HepG2 (cell line): Measurements from ENCODE around the gene TJP1. TPM values are rescaled to one million over a fixed set of nuclear protein-coding genes. Genes with fewer than 3 reads are reported as not detected.

Experiments used
- ATAC-seq: fragments of 200-7000 bp; cut with Tn5 transposase; 3 replicates; pipeline ENCODE4 v1.9.1; 2020; ENCODE audit warnings: mild to moderate bottlenecking, moderate library complexity
- BruUV-seq: library from RNA; stranded (reverse); fragments of 400-500 nt; replicated peaks from 2 replicates; lab custom pipeline; 2021; lab: Mats Ljungman, UMichigan
- CTCF ChIA-PET: fragments of 300-600 bp; formaldehyde crosslinking; extraction: SDS; loops from one replicate; lab custom pipeline; 2021; ENCODE audit warnings: low total read pairs, inconsistent platforms, low intra/inter-chr PET ratio; lab: Yijun Ruan, JAX
- POLR2A ChIA-PET: fragments of 350-600 bp; sonication (Branson Sonifier 250); formaldehyde crosslinking; loops from one replicate; lab custom pipeline; 2020; ENCODE audit warnings: antibody characterized with exemption, inconsistent platforms; lab: Yijun Ruan, JAX
- DNase-seq: peaks from one replicate; pipeline ENCODE4 v3.0.0-alpha.2; 2015; ENCODE audit warnings: low spot score
- FAIRE-seq: peaks from 3 replicates; lab custom pipeline; 2011; peaks lifted over from hg19 to GRCh38; lab: Jason Lieb, UNC
- H2AFZ ChIP-seq: one replicate; pipeline ENCODE4 v1.6.1; 2011; ENCODE audit warnings: low read length, inconsistent platforms
- H3K27ac ChIP-seq: fragments of 300-600 bp; 3 replicates; pipeline ENCODE4 v1.8.0; 2011; ENCODE audit warnings: mixed run types, mild to moderate bottlenecking, mixed read lengths, low read length, inconsistent platforms; ENCODE audit not compliant: insufficient read depth; ENCODE audit errors: extremely low read length
- H3K27me3 ChIP-seq, 2 experiments: fragments of 200-600 bp in 1 of 2; 2 replicates in 1 of 2; 3 replicates in 1 of 2; pipeline versions ENCODE4 v1.6.0 to v1.8.0; 2011; ENCODE audit warnings: low read length in 2 of 2, mild to moderate bottlenecking in 2 of 2, moderate library complexity in 2 of 2, inconsistent platforms in 1 of 2; ENCODE audit not compliant: insufficient read depth in 2 of 2, control insufficient read depth in 1 of 2
- H3K36me3 ChIP-seq, 2 experiments: fragments of 200-600 bp in 1 of 2; replicated peaks in 1 of 2; 2 replicates in 1 of 2; 3 replicates in 1 of 2; pipeline versions ENCODE4 v1.5.1 to v1.8.0; 2011; ENCODE audit warnings: low read length in 2 of 2, inconsistent platforms in 1 of 2; ENCODE audit not compliant: insufficient read depth in 2 of 2, control insufficient read depth in 1 of 2
- H3K4me1 ChIP-seq: 2 replicates; pipeline ENCODE4 v1.5.1; 2012; ENCODE audit warnings: low read length, inconsistent platforms; ENCODE audit not compliant: insufficient read depth
- H3K4me2 ChIP-seq: 2 replicates; pipeline ENCODE4 v1.6.0; 2011; ENCODE audit warnings: low read depth, low read length, inconsistent platforms
- H3K4me3 ChIP-seq, 3 experiments: fragments of 200-600 bp in 1 of 3; sonication (generic), shearing (Covaris generic) in 1 of 3; replicated peaks in 1 of 3; 2 replicates each; pipeline ENCODE4 v1.5.1; 2011 to 2016; ENCODE audit warnings: low read length in 3 of 3, inconsistent platforms in 2 of 3, low read depth in 2 of 3, mild to moderate bottlenecking in 2 of 3, control low read depth in 1 of 3, mixed read lengths in 1 of 3; ENCODE audit not compliant: insufficient read depth in 1 of 3
- H3K79me2 ChIP-seq: one replicate; pipeline ENCODE4 v1.6.1; 2011; ENCODE audit warnings: low read length, inconsistent platforms; ENCODE audit not compliant: insufficient read depth
- H3K9ac ChIP-seq: 2 replicates; pipeline ENCODE4 v1.6.0; 2011; ENCODE audit warnings: mild to moderate bottlenecking, low read depth, low read length, inconsistent platforms; ENCODE audit not compliant: insufficient read depth
- H3K9me3 ChIP-seq: 2 replicates; pipeline ENCODE4 v1.5.1; 2012; ENCODE audit warnings: mild to moderate bottlenecking, low read length
- H4K20me1 ChIP-seq: 2 replicates; pipeline ENCODE4 v1.6.0; 2011; ENCODE audit warnings: inconsistent platforms, mild to moderate bottlenecking, low read length, moderate library complexity; ENCODE audit not compliant: insufficient read depth
- EED ChIP-seq: sonication (generic); formaldehyde crosslinking; IDR thresholded peaks from 2 replicates; pipeline ENCODE4 v1.5.0; 2020; ENCODE audit warnings: mild to moderate bottlenecking, missing genetic modification reagents
- HIVEP1 ChIP-seq: sonication (generic); formaldehyde crosslinking; IDR thresholded peaks from 2 replicates; pipeline ENCODE4 v1.4.0; 2020; ENCODE audit warnings: mild to moderate bottlenecking, missing genetic modification reagents
- ONECUT2 ChIP-seq: sonication (generic); formaldehyde crosslinking; IDR thresholded peaks from 2 replicates; pipeline ENCODE4 v1.4.0; 2020; ENCODE audit warnings: missing genetic modification reagents
- PHF8 ChIP-seq: sonication (generic); formaldehyde crosslinking; IDR thresholded peaks from 2 replicates; pipeline ENCODE4 v1.5.0; 2020; ENCODE audit warnings: missing genetic modification reagents
- PLRG1 ChIP-seq: fragments of 450-650 bp; conservative IDR thresholded peaks from 2 replicates; pipeline ENCODE4 v1.6.1; 2016
- SP5 ChIP-seq: IDR thresholded peaks from 2 replicates; pipeline ENCODE4 v1.6.1; 2016; ENCODE audit warnings: low read depth, borderline replicate concordance
- ZBTB7A ChIP-seq: sonication (generic); formaldehyde crosslinking; IDR thresholded peaks from 2 replicates; pipeline ENCODE4 v1.8.0; 2022; ENCODE audit warnings: mild to moderate bottlenecking, missing genetic modification reagents
- ZBTB8A ChIP-seq: sonication (generic); formaldehyde crosslinking; IDR thresholded peaks from 2 replicates; pipeline ENCODE4 v1.4.0; 2020; ENCODE audit warnings: mild to moderate bottlenecking, low read depth, missing genetic modification reagents, borderline replicate concordance
- ZKSCAN5 ChIP-seq: sonication (generic); formaldehyde crosslinking; IDR thresholded peaks from 2 replicates; pipeline ENCODE4 v1.5.1; 2020; ENCODE audit warnings: mild to moderate bottlenecking, missing genetic modification reagents
- ZNF17 ChIP-seq: sonication (generic); formaldehyde crosslinking; IDR thresholded peaks from 2 replicates; pipeline ENCODE4 v1.5.0; 2020; ENCODE audit warnings: mild to moderate bottlenecking, missing genetic modification reagents
- ZNF382 ChIP-seq: sonication (generic); formaldehyde crosslinking; IDR thresholded peaks from 2 replicates; pipeline ENCODE4 v1.5.0; 2020; ENCODE audit warnings: missing genetic modification reagents, mild to moderate bottlenecking, borderline replicate concordance
- ZNF567 ChIP-seq: sonication (generic); formaldehyde crosslinking; IDR thresholded peaks from 2 replicates; pipeline ENCODE4 v1.8.1; 2023; ENCODE audit warnings: mild to moderate bottlenecking, missing genetic modification reagents, borderline replicate concordance
- ZNF784 ChIP-seq: sonication (generic); formaldehyde crosslinking; IDR thresholded peaks from 2 replicates; pipeline ENCODE4 v1.5.1; 2020; ENCODE audit warnings: missing genetic modification reagents, mild to moderate bottlenecking, borderline replicate concordance
- ZNF788 ChIP-seq: sonication (generic); formaldehyde crosslinking; IDR thresholded peaks from 2 replicates; pipeline ENCODE4 v1.5.0; 2020; ENCODE audit warnings: mild to moderate bottlenecking, missing genetic modification reagents, borderline replicate concordance
- WGBS: methylation state at CpG from one replicate; pipeline ENCODE4 v1.1.6; 2017; ENCODE audit warnings: low lambda C conversion rate; 5-methylcytosine and 5-hydroxymethylcytosine counted together
- in situ Hi-C: cut with HindIII; loops from 2 replicates; pipeline ENCODE4 v1.10.0; 2017; ENCODE audit warnings: low pct_unique_long_range_greater_than_20kb; ENCODE audit not compliant: extremely low pct_ligation_motif_present
- intact Hi-C: fragments of 100-400 bp; cut with micrococcal nuclease; formaldehyde crosslinking; loops from one replicate; pipeline ENCODE4 v1.10.0; 2022; ENCODE audit not compliant: unreplicated experiment
- polyA plus RNA-seq, 8 experiments: library from polyadenylated mRNA; depleted of rRNA in 3 of 8; stranded (reverse) in 7 of 8; unstranded in 1 of 8; fragments of >200 nt; fragmentation: Illumina TruSeq in 4 of 8; extraction: Trizol in 4 of 8; gene quantifications; 2 replicates each; pipeline versions ENCODE4 v1.2.1 to v1.2.3, GENCODE V29; 2011 to 2016; ENCODE audit warnings: low read depth in 4 of 8, missing spikeins in 1 of 8, mixed read lengths in 1 of 8; ENCODE audit not compliant: insufficient read depth in 1 of 8
- total RNA-seq, 5 experiments: library from RNA; depleted of rRNA; stranded (reverse); fragments of >200 nt; fragmentation: Illumina TruSeq; extraction: Trizol; gene quantifications; 2 replicates each; pipeline ENCODE4 v1.2.3, GENCODE V29; 2016; ENCODE audit warnings: low read depth in 1 of 5

TJP1 gene
- total and polyA plus RNA-seq, 2 of the 13 experiments (the other 11 are each of a cell fraction or from before 2014, with no cell fraction given): 25.9 to 27.1 TPM

GRCh38 chr15:29726553-29726952, 95.7 kb downstream of the TJP1 start:
- no peak overlapping the region for H3K4me2 ChIP-seq
- in situ Hi-C loops (no loop called here), intact Hi-C loops (no loop called here)
- CTCF ChIA-PET: no interaction called here
- no TSS peak for BruUV-seq
- ATAC-seq (no peak), FAIRE-seq (no peak), DNase-seq (no peak)
- POLR2A ChIA-PET: interaction anchor here (0.6 kb wide), 1 partner anchor 9 kb away, joined by 3 read pairs; no protein-coding TSS in a partner anchor
- no peaks in the 10 kb centered on the region for H3K79me2 ChIP-seq
- WGBS: 98% methylated on average over 7 of the region's 7 CpGs
- no peak overlapping the region for H3K27ac ChIP-seq
- H3K27me3 ChIP-seq: no peaks in the 10 kb centered on the region
- TF ChIP-seq ZBTB7A (CRISPR knock-in tag): no peak
- no peak for TF ChIP-seq ZNF567 (CRISPR knock-in tag)
- TF ChIP-seq SP5 (CRISPR knock-in tag): no peak
- no peak for TF ChIP-seq ZKSCAN5 (CRISPR knock-in tag)
- TF ChIP-seq HIVEP1 (CRISPR knock-in tag): no peak
- TF ChIP-seq ZNF17 (CRISPR knock-in tag): no peak
- TF ChIP-seq ZNF382 (CRISPR knock-in tag): no peak
- no peak for TF ChIP-seq ZNF788 (CRISPR knock-in tag)
- TF ChIP-seq ONECUT2: no peak
- TF ChIP-seq PHF8 (CRISPR knock-in tag): no peak
- no peak overlapping the region for H2AFZ ChIP-seq
- H3K9ac ChIP-seq: no peak overlapping the region
- H4K20me1 ChIP-seq: no peaks in the 10 kb centered on the region
- H3K4me1 ChIP-seq: peaks cover 11% of the 10 kb centered on the region
- H3K36me3 ChIP-seq: peaks cover 17 to 58% of the 10 kb centered on the region in 2 experiments
- H3K4me3 ChIP-seq: no peak overlapping the region
- H3K9me3 ChIP-seq: peaks cover 25% of the 10 kb centered on the region

- no peak overlapping the region for H3K9ac ChIP-seq
- H3K4me1 ChIP-seq: peaks cover 11% of the 10 kb centered on the region
- FAIRE-seq (no peak), ATAC-seq (no peak), DNase-seq (no peak)
- ChIA-PET CTCF (no interaction called here), POLR2A (no interaction called here)
- H3K27ac ChIP-seq: no peak overlapping the region
- H3K79me2 ChIP-seq: no peaks in the 10 kb centered on the region
- BruUV-seq: no TSS peak
- H3K36me3 ChIP-seq: peaks cover 25 to 66% of the 10 kb centered on the region in 2 experiments
- H4K20me1 ChIP-seq: no peaks in the 10 kb centered on the region
- H3K4me3 ChIP-seq: no peak overlapping the region
- no peak overlapping the region for H2AFZ ChIP-seq
- no peak overlapping the region for H3K4me2 ChIP-seq
- intact Hi-C loops (no loop called here), in situ Hi-C loops (no loop called here)
- H3K9me3 ChIP-seq: peaks cover 25% of the 10 kb centered on the region
- no peaks in the 10 kb centered on the region for H3K27me3 ChIP-seq
- WGBS: 93% methylated on average over 1 of the region's 3 CpGs
- TF ChIP-seq PLRG1 (no peak), ZBTB8A (CRISPR knock-in tag) (no peak), EED (CRISPR knock-in tag) (no peak), ZNF784 (CRISPR knock-in tag) (no peak)
Measured at GRCh38 chr15:29724026-29724425, 98.2 kb downstream of the TJP1 start.
